Prostate gland (tissue), 2 donors: ENCODE data around the gene EPHA1.

Experiments
- POLR2A ChIP-seq: fragments of 450-650 bp; IDR thresholded peaks from one replicate; pipeline ENCODE4 v1.6.1; 2016; ENCODE audit warnings: antibody characterized with exemption, mild to moderate bottlenecking
- POLR2AphosphoS5 ChIP-seq: sonication (generic); formaldehyde crosslinking; IDR thresholded peaks from one replicate; pipeline ENCODE4 v1.6.1; 2017; ENCODE audit warnings: antibody characterized with exemption
- TF ChIP-seq, protein P1 (sequence below), 4 experiments: fragments of 200-600 bp in 2 of 4; fragments of 450-650 bp in 2 of 4; sonication (generic) in 2 of 4; IDR thresholded peaks; 1 replicate in 3 of 4; 2 replicates in 1 of 4; pipeline ENCODE4 v1.5.1; 2016 to 2019; ENCODE audit warnings: antibody characterized with exemption in 4 of 4, mild to moderate bottlenecking in 2 of 4, moderate library complexity in 2 of 4

DNA sequence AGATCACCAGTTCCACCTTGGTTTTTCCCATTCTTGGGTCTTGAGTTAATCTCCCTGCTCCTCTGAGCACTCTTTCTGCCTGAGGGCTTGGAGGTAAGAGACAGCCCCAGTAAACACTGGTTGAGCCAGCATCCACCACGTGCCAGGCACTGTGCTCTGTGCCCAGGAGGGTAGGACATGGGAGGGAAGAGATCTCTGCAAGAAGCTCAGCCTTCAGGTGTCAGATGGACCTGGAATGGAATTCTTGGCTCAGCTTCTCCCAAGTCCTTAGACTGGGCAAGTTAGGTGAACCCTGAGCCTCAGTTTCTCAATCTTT lies 25.1 kb downstream of the EPHA1 start:
- TF ChIP-seq, protein P1, sequence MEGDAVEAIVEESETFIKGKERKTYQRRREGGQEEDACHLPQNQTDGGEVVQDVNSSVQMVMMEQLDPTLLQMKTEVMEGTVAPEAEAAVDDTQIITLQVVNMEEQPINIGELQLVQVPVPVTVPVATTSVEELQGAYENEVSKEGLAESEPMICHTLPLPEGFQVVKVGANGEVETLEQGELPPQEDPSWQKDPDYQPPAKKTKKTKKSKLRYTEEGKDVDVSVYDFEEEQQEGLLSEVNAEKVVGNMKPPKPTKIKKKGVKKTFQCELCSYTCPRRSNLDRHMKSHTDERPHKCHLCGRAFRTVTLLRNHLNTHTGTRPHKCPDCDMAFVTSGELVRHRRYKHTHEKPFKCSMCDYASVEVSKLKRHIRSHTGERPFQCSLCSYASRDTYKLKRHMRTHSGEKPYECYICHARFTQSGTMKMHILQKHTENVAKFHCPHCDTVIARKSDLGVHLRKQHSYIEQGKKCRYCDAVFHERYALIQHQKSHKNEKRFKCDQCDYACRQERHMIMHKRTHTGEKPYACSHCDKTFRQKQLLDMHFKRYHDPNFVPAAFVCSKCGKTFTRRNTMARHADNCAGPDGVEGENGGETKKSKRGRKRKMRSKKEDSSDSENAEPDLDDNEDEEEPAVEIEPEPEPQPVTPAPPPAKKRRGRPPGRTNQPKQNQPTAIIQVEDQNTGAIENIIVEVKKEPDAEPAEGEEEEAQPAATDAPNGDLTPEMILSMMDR (IDR thresholded peaks at IDR 0.05) = no peak
- no peak for TF ChIP-seq POLR2A
- no peak for TF ChIP-seq POLR2AphosphoS5
